Hepatic stellate cell (primary cell): ENCODE results near the gene ARL17A.
"Not testable (repeated sequence)": the region's sequence is repeated elsewhere in the genome, so short reads cannot be mapped to it uniquely, and the experiment has no call there.

Experiments used
- DNase-seq: peaks from one replicate; pipeline ENCODE4 v3.0.0; 2011; ENCODE audit warnings: low spot score

Gene ARL17A

GRCh38 chr17:46548607-46549006 is 30.9 kb downstream of the ARL17A start:
- not testable (repeated sequence) for DNase-seq

GRCh38 chr17:46534716-46535115 is 44.8 kb downstream of the ARL17A start:
- not testable (repeated sequence) for DNase-seq

- not testable (repeated sequence) for DNase-seq
Measured at GRCh38 chr17:46512168-46512567, 67.3 kb downstream of the ARL17A start, which contains the start of gene LRRC37A2. TSS of gene LRRC37A2 (plus strand) at chr17:46512468. CDS start at chr17:46512713, 245 bp downstream.

- not testable (repeated sequence) for DNase-seq
Measured at GRCh38 chr17:46505896-46506295, 73.6 kb downstream of the ARL17A start.

- DNase-seq, result not testable (repeated sequence)
Measured at GRCh38 chr17:46499437-46500139, 79.9 kb downstream of the ARL17A start.

- DNase-seq, result not testable (repeated sequence)
Measured at GRCh38 chr17:46492021-46492420, 87.5 kb downstream of the ARL17A start.

- DNase-seq, result not testable (repeated sequence)
Measured at GRCh38 chr17:46481310-46481709, 98.2 kb downstream of the ARL17A start.

GRCh38 chr17:46478823-46479222 is 100.7 kb downstream of the ARL17A start:
- DNase-seq, result not testable (repeated sequence)

- DNase-seq, result not testable (repeated sequence)
Measured at GRCh38 chr17:46475583-46475982, 103.9 kb downstream of the ARL17A start.

GRCh38 chr17:46474489-46474888 is 105.0 kb downstream of the ARL17A start:
- DNase-seq, result not testable (repeated sequence)

GRCh38 chr17:46467618-46468017 is 111.9 kb downstream of the ARL17A start:
- DNase-seq, result not testable (repeated sequence)
